Left cardiac atrium (tissue), 4 donors: ENCODE results near the gene DEPDC4. TPM values are rescaled to one million over a fixed set of nuclear protein-coding genes. Genes with fewer than 3 reads are reported as not detected.
"Not testable (repeated sequence)": the region's sequence is repeated elsewhere in the genome, so short reads cannot be mapped to it uniquely, and the experiment has no call there.

Experiments used
- ATAC-seq, 2 donors: fragments of 200-7000 bp; cut with Tn5 transposase; one replicate each; pipeline ENCODE4 v1.9.1; 2020; ENCODE audit warnings: mild to moderate bottlenecking in 2 of 2, moderate library complexity in 2 of 2
- DNase-seq: peaks from one replicate; pipeline ENCODE4 v3.0.0-alpha.2; 2020
- intact Hi-C, 2 donors: fragments of 100-400 bp; cut with DNase I; formaldehyde crosslinking; loops; one replicate each; pipeline versions ENCODE4 v1.14.1 to v1.15.1; 2022 to 2023
- total RNA-seq, 2 donors: library from RNA; stranded (reverse); fragmentation: NEBNext Ultra II Directional; extraction: Animal tissue kit (Norgen Biotek cat#: 25700); gene quantifications; one replicate each; pipeline ENCODE4 v1.2.1, GENCODE V29; 2021
- donor health status: DM: no; HTN: yes; CAD: no.
- donor health status: DM: no; HTN: yes; CAD: no; lungs with severe emphysema.
- donor health status: DM: yes; HTN: yes; CAD: no.
- donor health status: Dilated cardiomyopathy.

Gene DEPDC4
- total RNA-seq, 2 donors from 2014 or later: 0.53 to 0.55 TPM

- intact Hi-C loops: no loop called here
- DNase-seq (no peak), ATAC-seq (no peak)
Measured at GRCh38 chr12:100265732-100266584, 921 bp downstream of the DEPDC4 start.

GRCh38 chr12:100265107-100265506 is 1.8 kb downstream of the DEPDC4 start:
- DNase-seq, intact Hi-C loops, ATAC-seq: not testable (repeated sequence)

- no peak for ATAC-seq
- no peak for DNase-seq
- intact Hi-C loops: no loop called here
Measured at GRCh38 chr12:100263131-100263530, 3.7 kb downstream of the DEPDC4 start.

- ATAC-seq (no peak), DNase-seq (no peak)
- intact Hi-C loops: no loop called here
Measured at GRCh38 chr12:100258127-100258526, 8.8 kb downstream of the DEPDC4 start.

GRCh38 chr12:100254876-100255275 is 12.0 kb downstream of the DEPDC4 start:
- ATAC-seq (no peak), DNase-seq (no peak)
- intact Hi-C loops: no loop called here

- ATAC-seq: no peak
- no peak for DNase-seq
- intact Hi-C loops: no loop called here
Measured at GRCh38 chr12:100253437-100253836, 13.4 kb downstream of the DEPDC4 start.

- ATAC-seq: no peak
- intact Hi-C loops: no loop called here
Measured at GRCh38 chr12:100251917-100252316, 15.0 kb downstream of the DEPDC4 start.

GRCh38 chr12:100249941-100250340 is 16.9 kb downstream of the DEPDC4 start:
- no peak for ATAC-seq
- intact Hi-C loops: no loop called here
- no peak for DNase-seq

More at GRCh38 chr12:100251917-100252316, 15.0 kb downstream of the DEPDC4 start:
- no peak for DNase-seq

GRCh38 chr12:100248886-100249285 is 18.0 kb downstream of the DEPDC4 start:
- DNase-seq (no peak), ATAC-seq (peak in 1 of 2 donors; percentile 31)
- intact Hi-C loops: no loop called here

GRCh38 chr12:100247765-100248164 is 19.1 kb downstream of the DEPDC4 start:
- intact Hi-C loops: no loop called here
- ATAC-seq: no peak
- no peak for DNase-seq

- DNase-seq (no peak), ATAC-seq (no peak)
- intact Hi-C loops: no loop called here
Measured at GRCh38 chr12:100243137-100243536, 23.7 kb downstream of the DEPDC4 start.

- ATAC-seq (no peak), DNase-seq (no peak)
- intact Hi-C loops: loop anchor here in 1 of 2 donors (10.0 kb wide), 2 partner anchors 315 to 495 kb away; no protein-coding TSS in a partner anchor
Measured at GRCh38 chr12:100239589-100239988, 27.3 kb downstream of the DEPDC4 start.

- DNase-seq: no peak
- ATAC-seq: no peak
- intact Hi-C loops: loop anchor here in 1 of 2 donors (10.0 kb wide), 2 partner anchors 316 to 496 kb away; no protein-coding TSS in a partner anchor
Measured at GRCh38 chr12:100238801-100239200, 28.1 kb downstream of the DEPDC4 start.

- DNase-seq (no peak), ATAC-seq (peak; percentile 59 to 73)
- intact Hi-C loops: loop anchor here (2.0 to 10.0 kb wide), 4 partner anchors 320 to 500 kb away; no protein-coding TSS in a partner anchor
Measured at GRCh38 chr12:100234591-100235304, 32.1 kb downstream of the DEPDC4 start.

- intact Hi-C loops: loop anchor here (2.0 to 10.0 kb wide), 4 partner anchors 321 to 501 kb away; no protein-coding TSS in a partner anchor
- DNase-seq (no peak), ATAC-seq (peak in 1 of 2 donors; percentile 51)
Measured at GRCh38 chr12:100234166-100234565, 32.7 kb downstream of the DEPDC4 start.

- intact Hi-C loops: loop anchor here (5.0 to 10.0 kb wide), 3 partner anchors 323 to 503 kb away; no protein-coding TSS in a partner anchor
- not testable (repeated sequence) for DNase-seq, ATAC-seq
Measured at GRCh38 chr12:100231873-100232272, 35.0 kb downstream of the DEPDC4 start.

- intact Hi-C loops: loop anchor here (5.0 to 10.0 kb wide), 3 partner anchors 325 to 505 kb away; no protein-coding TSS in a partner anchor
- no peak for DNase-seq
- ATAC-seq: no peak
Measured at GRCh38 chr12:100229876-100230275, 37.0 kb downstream of the DEPDC4 start.

GRCh38 chr12:100229036-100229635 is 37.7 kb downstream of the DEPDC4 start:
- ATAC-seq: no peak
- intact Hi-C loops: no loop called here
- no peak for DNase-seq

- intact Hi-C loops: no loop called here
- DNase-seq (no peak), ATAC-seq (no peak)
Measured at GRCh38 chr12:100225491-100225890, 41.4 kb downstream of the DEPDC4 start.
